Measurements from ENCODE around the gene HGFAC.

The HGFAC gene

DNA sequence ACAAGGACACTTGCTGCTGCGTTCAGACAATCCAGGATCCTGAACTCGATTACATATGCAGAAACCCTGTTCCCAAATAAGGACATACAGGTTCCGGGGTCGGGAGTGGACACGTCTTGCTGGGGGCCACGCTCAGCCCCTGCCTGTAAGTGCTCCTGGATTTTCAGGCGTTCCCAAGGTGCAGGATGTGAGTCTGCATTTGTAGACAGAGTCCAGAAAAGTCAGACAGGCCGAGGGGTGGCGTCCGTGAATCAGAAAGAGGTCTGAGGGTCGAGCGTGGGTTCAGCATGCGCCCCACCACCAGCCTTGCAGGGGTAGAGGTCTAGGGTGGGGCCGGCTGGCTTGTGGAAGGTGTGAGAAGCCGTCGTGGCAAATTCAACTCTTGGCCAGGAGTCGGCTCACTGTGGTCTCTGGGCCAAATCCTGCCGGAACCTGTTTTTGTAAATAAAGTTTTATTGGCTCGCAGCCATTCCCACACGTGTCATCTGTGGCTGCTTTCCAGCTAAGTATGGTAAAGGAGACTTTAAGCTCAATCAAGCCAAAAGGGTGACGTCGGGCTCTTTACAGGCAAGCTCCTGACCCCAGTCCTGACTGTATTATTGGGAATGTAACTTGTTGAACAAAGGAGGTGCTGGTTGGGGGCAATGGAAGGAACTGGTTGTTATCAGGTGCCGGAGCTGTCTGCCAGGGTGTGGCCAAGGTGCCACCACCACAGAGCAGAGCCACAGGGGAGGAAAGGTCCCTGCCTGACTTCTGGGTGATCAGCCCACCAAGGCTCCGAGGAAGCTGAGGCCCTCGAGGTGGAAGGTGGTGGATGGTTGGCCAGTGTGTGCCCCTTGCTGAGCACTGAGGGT, 28.7 kb downstream of the HGFAC start:
- TF ChIP-seq, protein P1, sequence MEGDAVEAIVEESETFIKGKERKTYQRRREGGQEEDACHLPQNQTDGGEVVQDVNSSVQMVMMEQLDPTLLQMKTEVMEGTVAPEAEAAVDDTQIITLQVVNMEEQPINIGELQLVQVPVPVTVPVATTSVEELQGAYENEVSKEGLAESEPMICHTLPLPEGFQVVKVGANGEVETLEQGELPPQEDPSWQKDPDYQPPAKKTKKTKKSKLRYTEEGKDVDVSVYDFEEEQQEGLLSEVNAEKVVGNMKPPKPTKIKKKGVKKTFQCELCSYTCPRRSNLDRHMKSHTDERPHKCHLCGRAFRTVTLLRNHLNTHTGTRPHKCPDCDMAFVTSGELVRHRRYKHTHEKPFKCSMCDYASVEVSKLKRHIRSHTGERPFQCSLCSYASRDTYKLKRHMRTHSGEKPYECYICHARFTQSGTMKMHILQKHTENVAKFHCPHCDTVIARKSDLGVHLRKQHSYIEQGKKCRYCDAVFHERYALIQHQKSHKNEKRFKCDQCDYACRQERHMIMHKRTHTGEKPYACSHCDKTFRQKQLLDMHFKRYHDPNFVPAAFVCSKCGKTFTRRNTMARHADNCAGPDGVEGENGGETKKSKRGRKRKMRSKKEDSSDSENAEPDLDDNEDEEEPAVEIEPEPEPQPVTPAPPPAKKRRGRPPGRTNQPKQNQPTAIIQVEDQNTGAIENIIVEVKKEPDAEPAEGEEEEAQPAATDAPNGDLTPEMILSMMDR (conservative IDR thresholded peaks at IDR 0.05; ENCODE audit: low read length): no peak
- H3K4me3 ChIP-seq (ENCODE audit: low read length): no peak overlapping the region
- DNase-seq (ENCODE audit: low read depth): no peak

DNA sequence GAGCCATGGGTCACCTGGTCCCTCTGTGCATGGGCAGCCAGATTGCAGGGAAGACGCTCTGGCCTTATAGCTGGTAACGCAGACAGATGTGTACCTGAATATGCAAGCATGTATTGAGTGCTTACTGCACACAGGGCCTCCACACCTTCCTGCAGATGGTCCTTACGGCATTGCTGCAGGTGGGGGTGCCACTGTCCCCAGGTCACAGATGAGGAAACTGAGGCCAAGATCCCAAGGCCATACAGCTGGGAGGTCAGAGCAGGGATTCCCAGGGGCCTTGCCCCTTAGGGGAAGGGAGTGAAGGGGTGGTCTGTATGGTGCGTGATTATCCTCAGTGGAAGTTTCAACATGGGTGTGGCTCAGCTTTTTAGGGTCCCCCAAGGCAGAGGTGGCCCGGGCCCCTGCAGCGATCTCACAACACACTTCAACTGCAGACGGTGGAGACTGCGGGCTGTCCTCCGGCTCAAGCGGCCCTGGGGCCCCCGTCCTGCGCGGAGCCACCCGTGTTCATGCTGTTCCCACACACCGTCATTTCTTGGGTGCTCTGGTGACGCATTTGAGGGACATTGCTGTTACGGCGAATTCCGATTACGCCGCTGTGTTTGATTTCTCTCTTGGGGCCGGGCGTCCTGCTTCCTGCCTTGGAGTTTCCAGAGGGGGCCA, 29.5 kb downstream of the HGFAC start:
- TF ChIP-seq, protein P1 (conservative IDR thresholded peaks at IDR 0.05; ENCODE audit: low read length): no peak
- no peak for DNase-seq (ENCODE audit: low read depth)
- H3K4me3 ChIP-seq (ENCODE audit: low read length): no peak overlapping the region

DNA sequence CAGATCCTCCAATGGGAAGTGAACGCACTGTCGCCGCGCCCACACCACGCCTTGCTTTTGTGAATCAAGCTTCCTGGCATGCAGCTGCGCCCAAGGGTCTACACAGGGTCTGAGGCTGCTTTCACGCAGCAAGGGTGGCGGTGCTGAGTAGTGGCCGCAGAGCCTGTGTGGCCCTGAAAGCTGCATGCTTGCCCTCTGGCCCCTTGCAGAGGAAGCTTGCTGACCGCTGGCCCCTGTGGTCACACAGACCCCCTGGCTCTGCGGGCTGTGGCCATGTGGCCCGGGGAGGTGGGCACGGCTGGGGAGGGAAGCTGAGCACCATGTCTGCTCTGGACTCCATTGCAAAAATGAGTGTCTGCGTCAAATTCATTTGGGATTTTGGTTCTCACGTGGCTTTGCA, 30.1 kb downstream of the HGFAC start:
- TF ChIP-seq, protein P1 (conservative IDR thresholded peaks at IDR 0.05; ENCODE audit: low read length): no peak
- DNase-seq (ENCODE audit: low read depth): no peak
- no peak overlapping the region for H3K4me3 ChIP-seq (ENCODE audit: low read length)

DNA sequence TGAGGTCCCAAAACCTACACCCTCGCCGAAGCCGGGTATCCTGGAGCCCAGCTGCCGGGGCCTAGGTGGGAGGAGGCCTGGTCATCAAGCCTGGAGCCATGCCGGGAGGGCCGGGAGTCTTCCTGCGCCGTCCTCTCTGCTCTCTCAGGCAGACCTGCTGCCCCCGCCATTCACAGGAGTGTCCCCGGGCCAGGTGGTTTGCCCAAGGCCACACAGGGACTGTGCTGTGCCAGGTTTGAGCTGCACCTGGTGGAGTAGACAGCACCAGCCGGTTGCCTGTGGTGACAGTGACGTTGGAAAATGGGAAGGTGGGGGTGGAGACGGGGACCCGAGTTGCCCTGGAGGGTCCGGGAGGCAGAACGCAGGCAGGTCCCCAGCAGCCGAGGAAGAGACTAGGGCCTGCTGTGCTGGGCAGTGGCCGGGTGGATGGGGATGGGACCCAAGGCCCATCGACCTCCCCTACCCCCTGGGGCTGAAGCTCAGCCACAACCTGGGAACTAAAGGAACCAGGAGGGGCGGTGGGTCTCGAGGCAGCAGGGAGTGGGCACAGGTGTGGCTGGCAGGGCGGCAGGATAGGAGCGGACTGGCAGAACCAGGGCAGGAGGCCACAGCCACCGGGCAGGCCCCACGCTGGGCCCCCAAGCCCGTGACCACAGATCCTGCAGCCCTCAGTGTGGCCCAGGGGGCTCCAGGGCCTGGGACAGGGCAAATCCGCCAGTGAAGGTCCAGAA, 30.8 kb downstream of the HGFAC start:
- no peak for DNase-seq (ENCODE audit: low read depth)
- H3K4me3 ChIP-seq (ENCODE audit: low read length): no peak overlapping the region
- TF ChIP-seq, protein P1 (conservative IDR thresholded peaks at IDR 0.05; ENCODE audit: low read length): no peak

DNA sequence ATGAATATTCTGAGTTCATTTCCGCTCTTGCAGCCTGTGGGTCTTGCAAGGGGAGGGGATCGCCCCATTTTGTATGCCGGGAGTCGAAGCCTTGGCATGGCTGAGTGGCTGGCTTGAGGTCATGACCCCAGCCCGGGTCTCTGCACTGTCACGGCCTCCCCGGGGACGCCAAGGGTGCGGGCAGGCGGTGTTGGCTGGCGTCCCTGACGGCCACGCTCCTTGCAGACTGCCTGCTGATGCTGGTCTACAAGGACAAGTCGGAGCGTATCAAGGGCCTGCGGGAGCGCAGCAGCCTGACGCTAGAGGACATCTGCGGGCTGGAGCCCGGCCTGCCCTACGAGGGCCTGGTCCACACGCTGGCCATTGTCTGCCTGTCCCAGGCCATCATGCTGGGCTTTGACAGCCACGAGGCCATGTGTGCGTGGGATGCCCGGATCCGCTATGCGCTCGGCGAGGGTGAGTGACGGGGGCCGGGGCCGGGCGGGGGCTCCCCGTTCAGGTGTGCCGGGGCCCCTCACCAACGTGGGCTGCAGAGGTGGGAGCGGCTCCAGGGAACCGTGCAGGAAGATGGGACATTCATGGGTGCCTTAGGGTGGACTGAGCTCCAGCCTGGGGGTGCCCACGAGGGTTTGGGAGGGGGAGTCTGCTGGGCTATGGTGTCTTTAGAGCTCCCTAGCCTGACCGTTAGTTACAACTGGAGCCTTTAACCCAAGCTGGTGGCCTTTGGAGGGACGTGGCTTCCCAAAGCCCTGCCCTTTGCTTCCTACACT, 31.6 kb downstream of the HGFAC start:
- TF ChIP-seq, protein P1 (conservative IDR thresholded peaks at IDR 0.05; ENCODE audit: low read length): no peak
- DNase-seq (ENCODE audit: low read depth): no peak
- H3K4me3 ChIP-seq (ENCODE audit: low read length): no peak overlapping the region

DNA sequence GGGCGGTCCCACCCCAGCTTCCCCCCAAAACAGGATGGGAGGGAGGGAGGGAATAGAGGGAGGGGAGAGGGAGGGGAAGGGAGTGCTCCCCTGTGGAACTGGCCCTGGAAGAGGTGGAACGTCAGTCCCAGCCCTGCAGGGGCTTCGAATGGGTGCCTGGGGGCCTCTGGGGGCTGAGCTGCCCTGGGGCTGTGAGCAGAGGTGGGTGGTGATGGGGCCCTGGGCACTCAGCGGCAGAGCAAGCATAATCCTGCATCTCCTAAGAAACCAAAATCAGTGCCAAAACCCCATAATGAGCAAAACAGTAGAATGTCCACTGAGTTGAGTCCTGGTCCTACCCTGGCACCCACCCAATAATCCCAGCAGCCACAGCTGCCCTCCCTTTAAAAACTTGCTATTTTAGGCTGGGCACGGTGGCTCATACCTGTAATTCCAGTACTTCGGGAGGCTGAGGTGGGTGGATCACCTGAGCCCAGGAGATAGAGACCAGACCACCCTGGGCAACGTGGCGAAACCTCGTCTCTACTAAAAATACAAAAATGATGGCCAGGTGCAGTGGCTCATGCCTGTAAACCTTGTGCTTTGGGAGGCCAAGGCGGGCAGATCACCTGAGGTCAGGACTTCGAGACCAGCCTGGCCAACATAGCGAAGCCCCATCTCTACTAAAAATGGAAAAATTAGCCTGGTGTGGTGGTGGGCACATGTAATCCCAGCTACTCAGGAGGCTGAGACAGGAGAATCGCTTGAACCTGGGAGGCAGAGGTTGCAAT, 32.4 kb downstream of the HGFAC start:
- TF ChIP-seq, protein P1 (conservative IDR thresholded peaks at IDR 0.05; ENCODE audit: low read length): no peak
- no peak overlapping the region for H3K4me3 ChIP-seq (ENCODE audit: low read length)
- DNase-seq (ENCODE audit: low read depth): no peak
